Spleen (tissue), 11 donors: Measurements from ENCODE around the gene NR3C2. TPM values are rescaled to one million over a fixed set of nuclear protein-coding genes. Genes with fewer than 3 reads are reported as not detected.

Source experiments
- DNase-seq: peaks from one replicate; pipeline ENCODE4 v3.0.0-alpha.2; 2020
- H3K27ac ChIP-seq, 8 donors: fragments of 200-600 bp; sonication (generic) in 7 of 8; 1 replicate in 4 of 8; 2 replicates in 4 of 8; pipeline versions ENCODE4 v1.5.0 to v1.8.0; 2016 to 2021; ENCODE audit warnings: inconsistent platforms in 4 of 8, mild to moderate bottlenecking in 4 of 8, moderate library complexity in 1 of 8
- H3K27me3 ChIP-seq, 7 donors: fragments of 200-600 bp; sonication (generic) in 6 of 7; replicated peaks in 1 of 7; 1 replicate in 4 of 7; 2 replicates in 3 of 7; pipeline versions ENCODE4 v1.5.0 to v1.8.0; 2016 to 2021; ENCODE audit warnings: inconsistent platforms in 3 of 7, mild to moderate bottlenecking in 1 of 7
- H3K36me3 ChIP-seq, 6 donors: fragments of 200-600 bp; sonication (generic) in 5 of 6; 1 replicate in 4 of 6; 2 replicates in 2 of 6; pipeline versions ENCODE4 v1.5.0 to v1.8.0; 2016 to 2021; ENCODE audit warnings: inconsistent platforms in 2 of 6
- H3K4me1 ChIP-seq, 6 donors: fragments of 200-600 bp; sonication (generic) in 5 of 6; 1 replicate in 3 of 6; 2 replicates in 3 of 6; pipeline versions ENCODE4 v1.5.0 to v1.8.0; 2016 to 2021; ENCODE audit warnings: inconsistent platforms in 3 of 6
- H3K4me3 ChIP-seq, 8 donors: fragments of 200-600 bp; sonication (generic) in 7 of 8; 1 replicate in 4 of 8; 2 replicates in 4 of 8; pipeline versions ENCODE4 v1.5.0 to v1.8.0; 2016 to 2021; ENCODE audit warnings: inconsistent platforms in 4 of 8, mild to moderate bottlenecking in 4 of 8, moderate library complexity in 2 of 8
- H3K9me3 ChIP-seq, 8 donors: fragments of 200-600 bp; sonication (generic) in 7 of 8; 1 replicate in 4 of 8; 2 replicates in 4 of 8; pipeline versions ENCODE4 v1.5.0 to v1.8.0; 2016 to 2021; ENCODE audit warnings: inconsistent platforms in 4 of 8
- CTCF ChIP-seq, 11 experiments: fragments of 200-600 bp in 7 of 11; fragments of 450-650 bp in 4 of 11; sonication (generic) in 4 of 11; IDR thresholded peaks in 8 of 11; conservative IDR thresholded peaks in 3 of 11; 1 replicate in 7 of 11; 2 replicates in 4 of 11; pipeline versions ENCODE4 v1.4.0 to v1.8.0; 2016 to 2021; ENCODE audit warnings: antibody characterized with exemption in 11 of 11, inconsistent platforms in 4 of 11, mild to moderate bottlenecking in 1 of 11
- POLR2A ChIP-seq, 3 donors: fragments of 450-650 bp; IDR thresholded peaks; one replicate each; pipeline ENCODE4 v1.5.1; 2017; ENCODE audit warnings: antibody characterized with exemption in 3 of 3, mild to moderate bottlenecking in 1 of 3
- POLR2AphosphoS5 ChIP-seq, 3 donors: sonication (generic); formaldehyde crosslinking; IDR thresholded peaks; one replicate each; pipeline ENCODE4 v1.5.1; 2017; ENCODE audit warnings: antibody characterized with exemption in 3 of 3
- WGBS, 5 donors: extraction: QIAGEN DNeasy Blood & Tissue Kit in 3 of 5; methylation state at CpG; one replicate each; pipeline versions ENCODE4 v1.1.5 to v1.1.7; 2013 to 2018; 5-methylcytosine and 5-hydroxymethylcytosine counted together
- intact Hi-C: fragments of 100-400 bp; cut with DNase I; formaldehyde crosslinking; loops from one replicate; pipeline ENCODE4 v1.15.0; 2023; ENCODE audit warnings: low total_unique reads
- polyA plus RNA-seq, 3 donors: library from polyadenylated mRNA; stranded (reverse); fragments of 200-250 nt; gene quantifications; one replicate each; pipeline ENCODE4 v1.2.1, GENCODE V29; 2013
- total RNA-seq, 7 donors: library from RNA; depleted of rRNA in 3 of 7; stranded (reverse); fragments of >200 nt in 3 of 7; fragmentation: NEBNext Ultra II Directional in 4 of 7; extraction: Animal tissue kit (Norgen Biotek cat#: 25700) in 4 of 7; gene quantifications; one replicate each; pipeline versions ENCODE4 v1.1.0 to v1.2.1, GENCODE V29; 2016 to 2021
- donor health status: healthy with polysubstance abuse.
- donor health status: DM: no; HTN: no; CAD: no; lungs with moderate emphysema.
- donor health status: DM: no; HTN: no; CAD: no.
- donor health status: Bipolar disorder and iron deficiency.
- donor health status: healthy.
- donor health status: DM: no; HTN: no; CAD: no.
- donor health status: DM: yes; HTN: yes; CAD: no.

NR3C2 gene
- total and polyA plus RNA-seq, 10 donors: 1.2 to 25.9 (median 16.2) TPM

- TF ChIP-seq POLR2A (IDR thresholded peaks at IDR 0.05) (no peak), POLR2AphosphoS5 (IDR thresholded peaks at IDR 0.05) (no peak), CTCF (IDR thresholded peaks at IDR 0.05 in 8 of 11, conservative IDR thresholded peaks at IDR 0.05 in 3 of 11) (no peak)
- no peak overlapping the region for H3K4me3 ChIP-seq
- no peaks in the 10 kb centered on the region for H3K27me3 ChIP-seq
- intact Hi-C loops: no loop called here
- no peaks in the 10 kb centered on the region for H3K4me1 ChIP-seq
- DNase-seq: no peak
- WGBS, 5 donors: 59 to 81% (median 71%) methylated on average over 2 of the region's 2 CpGs
- no peak overlapping the region for H3K27ac ChIP-seq
- H3K9me3 ChIP-seq: peaks cover 0 to 11% (median 2%) of the 10 kb centered on the region in 8 donors
- no peaks in the 10 kb centered on the region for H3K36me3 ChIP-seq
Observed at GRCh38 chr4:148469938-148470337, 27.7 kb upstream of the NR3C2 start.

- H3K9me3 ChIP-seq: no peaks in the 10 kb centered on the region
- no peaks in the 10 kb centered on the region for H3K27me3 ChIP-seq
- no peak overlapping the region for H3K4me3 ChIP-seq
- intact Hi-C loops: no loop called here
- no peaks in the 10 kb centered on the region for H3K4me1 ChIP-seq
- H3K36me3 ChIP-seq: no peaks in the 10 kb centered on the region
- TF ChIP-seq CTCF (IDR thresholded peaks at IDR 0.05 in 8 of 11, conservative IDR thresholded peaks at IDR 0.05 in 3 of 11): no peak
- TF ChIP-seq POLR2A (IDR thresholded peaks at IDR 0.05): no peak
- no peak for TF ChIP-seq POLR2AphosphoS5 (IDR thresholded peaks at IDR 0.05)
- DNase-seq: no peak
- H3K27ac ChIP-seq: no peak overlapping the region
Observed at GRCh38 chr4:148454835-148455234, 12.6 kb upstream of the NR3C2 start.

GRCh38 chr4:148453833-148454232 lies 11.6 kb upstream of the NR3C2 start:
- Histone ChIP-seq H3K9me3 (no peaks in the 10 kb centered on the region), H3K27ac (no peak overlapping the region), H3K36me3 (no peaks in the 10 kb centered on the region), H3K4me3 (no peak overlapping the region), H3K27me3 (no peaks in the 10 kb centered on the region), H3K4me1 (no peaks in the 10 kb centered on the region)
- DNase-seq: no peak
- WGBS, 5 donors: 72 to 84% (median 81%) methylated on average over 4 of the region's 4 CpGs
- intact Hi-C loops: no loop called here
- no peak for TF ChIP-seq POLR2A (IDR thresholded peaks at IDR 0.05)
- no peak for TF ChIP-seq POLR2AphosphoS5 (IDR thresholded peaks at IDR 0.05)
- TF ChIP-seq CTCF (IDR thresholded peaks at IDR 0.05 in 8 of 11, conservative IDR thresholded peaks at IDR 0.05 in 3 of 11): no peak

- no peaks in the 10 kb centered on the region for H3K27me3 ChIP-seq
- no peak for DNase-seq
- no peaks in the 10 kb centered on the region for H3K36me3 ChIP-seq
- H3K4me3 ChIP-seq: no peak overlapping the region
- WGBS, 5 donors: 75 to 84% (median 83%) methylated on average over 1 of the region's 1 CpG
- no peaks in the 10 kb centered on the region for H3K9me3 ChIP-seq
- intact Hi-C loops: no loop called here
- no peak overlapping the region for H3K27ac ChIP-seq
- peaks cover 0 to 4% (median 0%) of the 10 kb centered on the region in 6 donors for H3K4me1 ChIP-seq
- TF ChIP-seq POLR2A (IDR thresholded peaks at IDR 0.05) (no peak), POLR2AphosphoS5 (IDR thresholded peaks at IDR 0.05) (no peak), CTCF (IDR thresholded peaks at IDR 0.05 in 8 of 11, conservative IDR thresholded peaks at IDR 0.05 in 3 of 11) (no peak)
Observed at GRCh38 chr4:148452970-148453369, 10.8 kb upstream of the NR3C2 start.
